HG02981 (cell line): ENCODE results near the gene GPC6.
"Not testable (repeated sequence)": the region's sequence is repeated elsewhere in the genome, so short reads cannot be mapped to it uniquely, and the experiment has no call there.

ENCODE experiments used
- ATAC-seq: cut with Tn5 transposase; IDR thresholded peaks from one replicate; pipeline ENCODE4 v1.9.1; 2021; ENCODE audit warnings: mild to moderate bottlenecking, moderate library complexity; ENCODE audit not compliant: unreplicated experiment

The GPC6 gene

DNA sequence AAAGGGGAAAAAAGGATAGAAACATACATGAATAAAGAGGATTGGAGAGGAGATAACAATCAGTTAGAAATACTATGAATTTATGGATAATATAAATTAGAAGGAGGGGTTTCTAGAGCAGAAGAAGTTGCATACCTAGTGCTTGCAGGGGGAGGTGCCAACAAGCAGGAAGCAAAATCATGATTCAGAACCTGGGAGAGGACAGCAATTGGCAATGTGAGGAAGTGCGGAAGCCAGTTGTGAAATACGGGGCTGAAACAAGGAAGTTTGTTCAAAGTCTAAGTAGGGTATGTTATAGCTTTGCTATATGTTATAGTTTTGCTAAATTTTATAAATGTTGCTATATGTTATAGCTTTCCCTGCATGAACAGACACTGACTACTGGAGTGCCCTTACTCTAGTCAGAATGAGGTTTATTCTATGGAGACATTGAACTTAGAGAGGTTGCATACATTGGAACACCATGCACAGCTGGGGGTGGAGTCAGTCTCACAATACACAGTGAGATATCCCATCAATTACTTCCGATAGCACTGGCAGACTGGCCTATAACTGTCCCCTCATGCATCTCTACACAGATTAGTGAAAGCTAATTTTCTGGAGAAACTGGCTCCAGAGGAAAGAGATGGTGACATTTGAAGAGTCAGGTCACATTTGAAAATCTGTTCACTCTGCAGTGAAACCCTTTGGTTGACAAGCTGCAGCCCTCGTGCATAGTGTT is 92.1 kb downstream of the GPC6 start:
- ATAC-seq = no peak

DNA sequence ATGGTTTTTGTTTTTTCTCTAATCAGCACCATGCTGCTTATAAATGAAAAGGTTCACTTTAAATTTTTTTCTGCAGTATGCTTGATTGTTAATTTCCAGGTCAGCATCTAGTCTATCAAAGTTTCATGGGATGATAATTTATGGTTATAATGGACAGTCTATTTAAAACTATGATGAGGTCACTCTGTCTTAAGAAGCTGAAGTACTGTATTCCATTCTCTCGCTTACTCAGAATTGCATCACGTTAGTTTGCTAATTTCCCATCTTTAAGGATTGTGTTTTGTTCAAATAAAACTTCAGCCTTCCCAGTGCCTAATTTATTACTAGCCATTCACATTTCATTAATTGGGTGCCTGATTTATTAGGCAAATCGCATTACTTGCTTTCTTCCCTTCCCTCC is 94.3 kb downstream of the GPC6 start:
- ATAC-seq = no peak

DNA sequence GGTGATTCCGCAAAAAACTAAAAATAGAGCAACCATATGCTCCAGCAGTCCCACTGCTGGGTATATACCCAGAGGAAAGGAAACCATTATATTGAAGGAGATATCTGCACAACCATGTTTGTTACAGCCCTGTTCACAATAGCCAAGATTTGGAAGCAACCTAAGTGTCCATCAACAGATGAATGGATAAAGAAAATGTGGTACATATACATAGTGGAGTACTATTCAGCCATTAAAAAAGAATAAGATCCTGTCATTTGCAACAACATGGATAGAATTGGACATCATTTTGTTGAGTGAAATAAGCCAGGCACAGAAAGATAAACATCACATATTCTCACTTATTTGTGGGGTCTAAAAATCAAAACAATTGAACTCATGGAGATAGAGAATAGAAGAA is 97.3 kb downstream of the GPC6 start:
- not testable (repeated sequence) for ATAC-seq

DNA sequence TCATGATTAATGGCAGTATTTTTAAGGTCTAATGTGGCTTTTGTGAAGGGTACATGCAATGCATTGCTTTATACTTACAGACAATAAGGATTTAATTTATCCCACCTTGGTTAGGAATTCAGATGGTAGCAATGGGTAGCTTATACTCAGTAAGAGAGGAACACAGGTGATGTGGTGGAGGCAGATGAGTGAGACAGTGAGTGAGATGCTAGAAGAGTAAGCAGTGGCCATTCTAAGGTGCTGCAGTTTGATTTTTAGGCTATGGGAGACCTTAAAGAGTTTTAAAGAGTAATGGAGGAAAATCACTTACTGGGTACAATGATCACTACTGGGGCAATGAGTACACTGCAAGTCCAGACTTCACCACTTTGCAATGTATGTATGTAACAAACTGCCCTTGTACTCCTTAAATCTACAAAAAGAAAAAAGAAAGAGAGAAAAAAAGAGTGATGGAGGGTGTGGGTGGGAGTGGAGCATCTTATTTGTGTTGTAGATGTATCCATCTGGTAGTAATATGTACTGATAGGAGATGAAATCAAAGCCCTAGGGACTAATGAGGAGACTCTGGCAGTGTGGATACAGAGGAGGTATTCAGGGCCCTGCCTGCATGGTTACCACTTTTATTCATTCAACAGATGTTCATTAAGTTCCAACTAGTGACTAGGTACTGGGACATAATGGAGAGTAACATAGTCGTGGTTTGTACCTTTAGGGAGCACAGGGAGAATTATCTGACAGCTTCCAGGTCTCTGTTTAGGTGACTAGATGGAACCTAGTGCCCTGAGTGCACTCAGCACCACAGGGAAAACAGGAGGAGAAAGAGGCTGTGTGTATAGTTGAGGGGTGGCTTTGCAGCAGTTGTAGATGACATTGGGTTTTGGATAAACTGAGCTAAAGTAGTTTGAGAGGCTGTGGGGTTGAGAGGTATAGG is 99.0 kb downstream of the GPC6 start:
- ATAC-seq = no peak

DNA sequence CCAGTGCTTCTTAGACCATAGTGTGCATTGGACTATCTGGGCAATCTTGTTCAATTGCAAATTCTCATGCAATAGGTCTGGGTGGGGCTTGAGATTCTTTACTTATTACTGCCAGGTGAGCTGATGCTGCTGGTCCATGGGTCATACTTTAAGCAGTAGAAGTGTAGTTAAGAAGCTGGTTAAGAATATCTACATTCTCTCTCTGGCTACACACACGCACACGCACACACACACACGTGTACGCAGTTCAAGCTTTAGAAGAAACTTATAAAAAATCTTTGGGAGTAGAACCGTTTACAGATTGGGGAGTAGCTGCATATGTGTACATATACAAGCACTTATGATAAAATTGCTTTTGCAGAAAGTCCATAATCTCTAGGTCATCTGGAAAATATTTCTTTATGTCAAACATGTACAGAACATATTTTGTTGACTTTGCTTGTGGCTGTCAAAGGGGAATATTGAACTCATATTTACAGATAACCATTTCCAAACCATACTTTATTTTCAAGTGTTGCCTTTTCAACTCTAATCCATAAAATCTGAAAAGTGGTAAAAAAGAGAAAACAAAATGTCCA is 99.7 kb downstream of the GPC6 start:
- no peak for ATAC-seq

DNA sequence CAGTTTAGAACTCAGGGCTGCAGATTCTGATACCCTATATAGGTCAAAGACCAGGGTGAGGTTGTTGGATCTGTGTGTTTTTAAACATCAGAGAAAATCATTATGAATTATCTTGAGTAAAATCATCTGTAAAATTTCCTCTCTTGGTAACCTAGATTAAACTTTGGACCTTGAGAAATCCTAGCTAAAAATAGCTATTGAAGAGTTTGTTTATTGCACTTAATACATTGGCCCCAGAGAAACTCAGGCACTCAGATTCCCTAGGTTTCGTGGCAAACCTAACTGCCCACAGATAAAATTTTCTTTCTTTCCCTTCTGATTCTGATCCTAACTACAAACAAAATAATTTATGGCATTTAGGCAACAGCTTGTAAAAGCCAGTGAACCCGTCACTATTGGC is 102.3 kb downstream of the GPC6 start:
- ATAC-seq = no peak

DNA sequence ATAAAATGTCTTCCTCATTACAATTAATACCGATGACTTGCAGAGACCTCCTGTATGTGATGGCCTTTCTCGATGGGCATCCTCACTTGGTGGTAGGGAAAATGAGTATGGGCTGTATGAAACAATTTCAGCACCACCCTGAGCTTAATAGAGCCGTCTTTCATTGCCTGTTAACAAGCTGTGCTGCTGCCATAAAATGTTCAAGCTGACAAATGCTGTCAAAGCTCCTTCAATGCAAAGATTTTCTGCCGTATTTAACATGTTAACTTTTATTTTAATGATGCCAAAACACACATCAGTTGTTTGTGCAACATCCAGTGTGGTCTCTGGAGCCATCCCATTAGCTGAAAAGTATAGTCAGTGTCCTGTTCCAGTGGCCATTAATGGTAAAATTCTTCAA is 110.1 kb downstream of the GPC6 start:
- ATAC-seq = no peak

DNA sequence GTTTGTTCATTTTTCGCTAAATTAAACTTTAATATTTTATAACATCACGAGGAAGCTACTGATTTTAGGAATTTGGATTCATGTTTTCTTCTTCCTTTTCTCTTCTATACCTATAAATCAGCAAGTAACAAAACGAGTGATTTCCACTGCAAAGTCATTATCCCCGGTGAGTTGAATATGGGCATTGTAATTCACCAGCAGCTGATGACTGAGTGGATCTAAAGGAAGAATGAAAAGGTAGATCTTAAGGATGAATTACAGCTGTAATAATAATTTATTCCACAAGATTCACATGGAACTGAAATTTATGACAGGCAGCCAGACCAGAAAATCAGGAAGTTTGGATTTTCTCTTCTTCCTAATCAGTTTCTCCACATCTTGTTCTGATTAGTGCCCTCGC is 111.4 kb downstream of the GPC6 start:
- ATAC-seq = no peak

DNA sequence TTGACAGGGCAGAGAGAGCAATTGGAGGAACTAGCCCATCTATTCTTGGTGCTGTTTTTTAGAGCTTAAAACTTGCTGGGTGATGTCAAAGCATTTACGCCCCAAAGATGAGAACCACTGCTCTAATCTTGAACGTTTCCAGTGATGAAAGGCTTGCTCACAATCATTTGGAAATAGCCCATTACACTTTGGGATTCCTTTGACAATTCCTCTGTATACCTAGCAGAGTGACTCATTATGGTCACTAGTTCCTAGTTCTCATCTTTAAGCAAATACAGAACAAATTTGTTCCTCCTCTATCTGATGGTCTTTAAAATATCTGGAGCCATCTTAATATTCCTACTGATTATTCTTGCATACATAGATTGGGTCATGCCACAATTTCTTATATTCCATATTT is 112.3 kb downstream of the GPC6 start:
- ATAC-seq = no peak

DNA sequence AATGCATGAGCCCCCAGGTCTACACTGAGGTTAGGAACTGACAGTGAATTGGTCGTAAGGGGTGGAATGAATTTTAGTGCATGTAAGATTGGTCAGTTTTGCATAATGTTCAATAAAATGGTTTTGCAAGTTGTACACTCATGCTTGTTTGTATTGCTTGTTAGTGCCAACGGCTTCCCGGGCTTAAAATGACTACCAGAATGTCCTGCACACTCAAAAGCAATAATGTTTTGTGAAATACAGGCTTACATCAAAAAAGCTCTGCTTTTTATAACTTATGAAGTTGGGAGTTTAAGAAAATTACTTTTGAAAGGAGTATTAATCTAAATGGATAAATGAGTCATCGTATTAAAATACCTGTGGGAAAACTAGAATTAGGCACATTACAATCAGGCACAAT is 112.9 kb downstream of the GPC6 start:
- ATAC-seq = no peak

DNA sequence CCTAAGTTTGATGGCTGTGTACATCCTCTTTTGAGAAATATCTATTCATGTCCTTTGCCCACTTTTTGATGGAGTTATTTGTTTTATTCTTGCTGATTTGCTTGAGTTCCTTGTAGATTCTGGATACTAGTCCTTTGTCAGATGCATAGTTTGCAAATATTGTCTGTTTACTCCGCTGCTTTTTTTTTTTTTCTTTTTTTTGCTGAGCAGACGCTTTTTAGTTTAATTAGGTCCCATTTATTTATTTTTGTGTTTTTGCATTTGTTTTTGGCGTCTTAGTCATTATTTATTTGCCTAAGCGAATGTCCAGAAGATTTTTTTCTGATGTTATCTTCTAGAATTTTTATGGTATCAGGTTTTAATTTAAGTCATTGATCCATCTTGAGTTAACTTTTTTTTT is 114.9 kb downstream of the GPC6 start:
- ATAC-seq = no peak

DNA sequence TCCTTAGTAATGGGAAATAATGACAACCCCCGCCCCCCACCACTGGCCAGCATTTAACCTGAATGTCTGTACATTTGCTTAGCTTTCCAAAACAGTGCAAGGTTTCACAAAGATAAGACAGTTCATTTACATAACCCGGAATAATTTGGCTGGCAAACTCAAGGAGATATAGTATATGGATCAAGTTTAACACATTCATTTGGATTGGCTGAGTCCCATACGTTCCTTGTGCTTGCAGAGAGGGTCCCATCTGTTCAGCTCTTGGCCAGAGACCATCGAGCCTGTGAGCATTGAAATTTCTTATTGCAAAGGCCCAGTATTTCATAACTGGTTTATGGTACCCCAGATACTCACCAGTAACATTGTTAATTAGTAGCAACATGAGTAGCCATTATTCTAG is 116.5 kb downstream of the GPC6 start:
- no peak for ATAC-seq

DNA sequence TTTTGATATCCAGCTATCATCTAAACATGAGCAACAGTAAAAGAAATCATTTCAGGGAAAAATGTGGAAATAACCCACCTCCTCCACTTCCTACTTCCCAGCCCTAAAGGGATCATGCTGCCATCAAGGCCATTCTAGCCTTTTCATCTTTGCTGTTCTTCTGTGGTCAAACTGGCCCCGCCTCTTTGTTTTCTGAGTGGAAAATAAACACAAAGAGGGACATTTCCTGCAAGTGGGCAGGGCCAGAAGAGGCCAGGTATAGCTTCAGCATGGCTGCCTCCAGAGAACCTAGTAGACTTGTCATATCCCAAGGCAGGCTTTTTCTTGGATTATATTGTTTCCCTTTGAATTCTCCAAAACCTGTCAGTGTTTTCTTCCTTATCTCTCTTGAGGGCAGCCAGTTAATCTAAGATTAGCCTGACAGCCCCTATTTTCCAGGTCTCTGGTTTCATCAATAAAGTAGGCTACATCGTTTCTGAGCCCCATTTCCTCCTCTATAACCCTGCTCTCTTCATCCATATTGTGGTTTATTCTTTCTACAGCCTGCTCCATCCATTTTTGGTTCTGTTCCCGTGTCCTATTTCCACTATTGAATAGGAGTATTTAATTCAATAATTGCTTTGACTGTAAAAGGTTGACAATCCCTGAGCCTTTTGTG is 117.6 kb downstream of the GPC6 start:
- ATAC-seq = no peak

DNA sequence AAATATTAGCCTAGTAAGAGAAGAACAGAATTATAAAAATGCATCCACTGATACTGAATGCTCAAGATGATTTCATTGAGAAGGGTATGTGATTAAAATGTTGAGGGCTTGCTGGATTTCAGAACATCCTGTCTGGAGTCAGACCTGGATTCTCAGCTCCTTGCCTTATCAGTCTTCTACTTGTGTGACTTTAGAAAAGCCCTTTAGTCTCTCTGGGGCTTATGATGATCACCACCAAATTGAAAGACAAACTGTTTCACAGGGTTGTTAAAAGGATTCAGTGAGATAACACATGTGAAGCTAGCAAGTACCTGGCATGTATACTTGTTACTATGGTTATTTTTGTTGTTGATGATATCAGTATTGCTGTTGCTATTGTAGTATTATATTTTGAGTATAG is 118.4 kb downstream of the GPC6 start:
- ATAC-seq = no peak

DNA sequence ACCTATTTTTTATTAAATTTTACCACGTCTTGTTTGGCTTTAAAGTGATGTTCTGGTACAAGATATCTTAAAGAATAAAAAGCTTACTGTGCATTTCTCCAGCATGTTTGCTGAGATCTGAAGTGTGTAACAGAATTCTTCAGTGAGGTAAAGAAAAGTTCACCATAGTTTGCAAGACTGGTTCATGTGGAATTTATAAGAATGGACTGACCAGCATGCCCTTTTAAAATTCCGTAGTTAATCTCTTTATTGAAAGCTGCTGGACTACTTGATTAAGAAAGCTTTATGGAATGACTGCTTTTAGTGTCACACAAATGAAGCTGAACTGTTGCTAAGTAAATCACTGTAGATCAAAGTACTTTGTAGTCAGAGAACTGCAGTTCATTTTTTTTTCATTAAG is 119.2 kb downstream of the GPC6 start:
- no peak for ATAC-seq

DNA sequence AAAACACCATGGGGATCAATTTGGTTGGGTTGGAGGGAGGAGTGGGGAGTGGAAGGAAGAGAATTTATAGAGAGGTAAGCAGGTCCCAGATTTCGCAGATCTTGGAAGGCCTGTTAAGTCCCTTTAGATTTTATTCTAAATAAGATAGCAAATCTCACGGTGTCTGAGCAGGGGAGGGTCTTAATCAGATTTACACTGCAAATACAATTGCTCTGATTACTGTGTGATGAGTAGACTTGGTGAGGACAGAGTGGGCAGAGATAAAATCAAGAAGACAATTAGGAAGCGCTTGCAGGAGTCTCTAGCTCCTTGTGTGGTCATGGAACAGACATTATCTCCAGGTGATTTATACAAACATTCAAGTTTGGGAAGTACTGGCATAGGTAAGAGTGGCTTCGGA is 126.0 kb downstream of the GPC6 start:
- ATAC-seq = no peak

DNA sequence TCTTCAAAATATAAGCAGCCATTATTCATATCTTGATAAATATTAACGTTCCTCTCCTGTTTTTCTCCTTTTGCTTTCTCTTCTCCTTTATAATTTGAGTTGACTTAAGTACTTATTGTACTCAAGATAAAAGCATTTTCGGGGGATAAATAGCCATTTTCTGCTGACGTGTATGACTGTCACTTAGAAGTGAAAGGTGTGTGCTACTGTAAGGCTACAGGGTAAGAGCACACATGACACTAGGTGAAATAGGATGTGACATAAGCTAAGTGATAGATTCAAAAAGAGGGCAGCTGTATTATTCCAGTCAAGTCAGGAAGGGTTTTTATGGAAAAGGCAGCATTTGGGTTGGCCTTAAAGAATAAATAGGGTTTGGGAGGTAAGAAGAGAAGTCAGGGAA is 128.5 kb downstream of the GPC6 start:
- no peak for ATAC-seq

DNA sequence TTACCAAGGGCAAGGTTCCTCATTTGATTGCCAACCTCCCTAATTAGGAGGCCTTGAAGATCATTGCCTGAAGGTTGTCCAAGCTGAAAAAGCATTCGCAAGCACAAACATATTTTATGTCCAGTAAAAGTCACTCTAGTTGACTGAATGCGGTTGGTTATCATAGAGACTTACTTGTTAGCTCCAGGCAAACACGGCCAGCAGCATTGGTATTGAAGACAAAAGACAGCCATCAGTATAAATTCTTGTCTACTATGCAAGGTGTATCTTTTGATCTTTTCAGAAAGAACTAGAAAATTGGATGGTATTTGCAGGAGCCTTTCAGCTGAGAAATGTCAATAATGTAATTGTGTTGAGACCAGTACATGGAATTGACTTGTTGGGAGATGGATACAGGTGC is 129.9 kb downstream of the GPC6 start:
- ATAC-seq = no peak

DNA sequence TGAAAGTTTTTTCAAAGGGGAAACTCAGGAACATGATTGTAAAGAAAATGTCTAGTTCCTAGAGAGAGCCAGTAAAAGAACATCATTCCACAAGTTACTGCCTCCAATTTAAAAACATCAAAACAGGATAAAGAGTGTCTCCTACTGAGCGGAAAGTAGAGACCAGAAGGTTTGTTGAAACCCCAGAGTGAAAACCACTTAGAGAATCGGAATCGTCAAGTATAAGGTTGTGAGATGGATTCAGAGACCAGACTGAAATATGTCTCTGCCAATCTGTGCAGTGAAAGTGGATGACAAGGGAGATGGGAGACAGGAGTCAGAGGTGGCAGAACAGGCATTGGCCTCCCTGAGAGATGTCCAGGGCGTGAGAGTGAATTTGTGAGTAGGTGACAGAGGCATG is 133.4 kb downstream of the GPC6 start:
- no peak for ATAC-seq

DNA sequence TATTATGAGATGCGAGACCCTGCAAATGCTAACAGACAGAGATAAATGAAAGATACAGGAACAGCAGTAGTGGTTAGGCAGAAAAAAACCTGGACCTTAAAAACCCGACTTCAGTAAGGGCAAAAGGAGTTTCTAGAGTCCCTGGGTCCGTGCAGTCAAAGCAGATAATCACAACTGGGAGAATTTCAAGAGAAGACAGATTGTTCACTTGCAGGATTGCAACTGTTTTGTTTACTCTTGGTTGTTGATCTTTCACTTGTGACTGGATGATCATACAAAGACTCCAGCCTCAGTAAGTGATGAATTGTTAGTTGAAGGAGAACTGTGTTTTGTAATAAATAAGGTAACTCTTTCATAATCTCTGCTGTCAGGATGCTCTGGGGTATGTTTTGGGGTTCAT is 135.1 kb downstream of the GPC6 start:
- ATAC-seq = no peak

DNA sequence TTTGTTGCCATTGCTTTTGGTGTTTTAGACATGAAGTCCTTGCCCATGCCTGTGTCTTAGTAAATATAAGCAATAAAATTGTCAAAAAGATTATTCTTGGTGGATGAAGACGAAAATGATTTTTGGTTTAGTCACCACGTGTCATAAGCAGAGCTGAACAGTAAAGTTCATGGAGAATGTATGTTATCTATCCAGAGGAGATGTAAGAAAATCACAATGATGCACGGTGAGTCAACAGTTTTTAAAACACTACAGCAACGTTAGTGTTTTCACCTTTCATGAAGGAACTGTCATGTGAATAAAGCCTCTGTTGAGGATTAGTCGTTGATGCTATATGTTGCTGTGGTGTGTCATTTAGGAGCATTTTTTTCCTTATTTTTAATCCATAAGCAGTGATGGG is 137.6 kb downstream of the GPC6 start:
- ATAC-seq = no peak

DNA sequence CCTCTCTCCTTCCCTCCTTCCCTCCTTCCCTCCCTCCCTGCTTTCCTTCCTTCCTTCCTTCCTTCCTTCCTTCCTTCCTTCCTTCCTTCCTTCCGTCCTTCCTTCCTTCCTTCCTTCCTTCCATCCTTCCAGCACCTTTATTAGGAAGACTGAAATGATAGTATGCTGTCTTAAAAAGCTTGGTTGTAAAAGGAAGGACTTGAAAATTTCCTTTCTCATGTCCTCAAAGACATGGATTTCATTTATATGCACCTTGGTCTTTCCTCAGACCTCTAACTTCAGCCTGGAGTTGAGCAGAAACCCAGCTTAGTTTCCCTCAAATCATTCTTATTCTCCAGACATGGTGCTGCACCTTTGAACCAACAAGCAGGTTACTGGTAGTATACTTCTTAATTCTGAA is 141.7 kb downstream of the GPC6 start:
- no peak for ATAC-seq
